ENCODE measurements around the gene CWF19L1.
"Not testable (repeated sequence)": the region's sequence is repeated elsewhere in the genome, so short reads cannot be mapped to it uniquely, and the experiment has no call there.

CWF19L1 gene

DNA sequence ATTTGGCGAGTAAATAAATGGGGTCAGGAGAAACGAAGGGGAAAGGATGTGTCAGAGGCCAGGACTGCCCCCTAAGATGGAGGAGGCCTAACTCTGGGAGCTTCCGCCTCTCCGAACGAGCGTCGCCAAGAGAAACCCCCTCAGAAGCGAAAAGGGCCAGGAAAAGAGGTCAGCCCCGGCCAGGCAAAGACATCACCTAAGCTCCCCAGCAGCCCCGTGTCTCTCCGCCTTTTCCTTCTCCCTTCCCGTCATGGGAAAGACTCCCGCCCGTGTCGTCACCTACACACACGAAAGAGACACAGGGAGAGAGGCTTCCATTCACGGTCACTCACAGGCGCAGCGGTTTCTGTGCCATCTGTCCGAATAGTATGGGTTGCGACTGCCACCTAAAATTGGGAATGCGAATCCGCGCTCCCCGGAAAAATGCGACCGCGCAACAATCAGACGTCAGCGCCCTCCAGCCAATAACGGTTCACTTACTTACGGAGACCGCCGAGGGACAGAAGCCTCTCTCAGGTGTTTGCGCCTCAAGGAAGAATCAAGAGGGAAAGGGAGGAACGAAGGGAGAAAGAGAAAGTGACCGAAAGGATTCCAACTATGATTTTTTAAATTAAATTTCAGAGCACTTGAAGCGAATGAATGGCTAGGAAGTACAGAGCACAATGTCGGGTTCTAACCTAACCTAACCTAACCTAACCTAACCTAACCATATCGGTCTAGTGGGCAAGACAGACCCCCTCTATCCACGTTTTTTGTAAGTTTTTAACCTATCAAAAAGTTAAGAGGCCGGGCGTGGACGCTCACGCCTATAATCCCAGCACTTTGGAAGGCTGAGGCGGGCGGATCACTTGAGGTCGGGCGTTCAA is at the start of gene CWF19L1:
Gene CWF19L1 (minus strand): TSS at position 400 of the 866 bp plus-strand sequence. CDS start 45 bp downstream, at position 355.
- peak; percentile 41 for DNase-seq

DNA sequence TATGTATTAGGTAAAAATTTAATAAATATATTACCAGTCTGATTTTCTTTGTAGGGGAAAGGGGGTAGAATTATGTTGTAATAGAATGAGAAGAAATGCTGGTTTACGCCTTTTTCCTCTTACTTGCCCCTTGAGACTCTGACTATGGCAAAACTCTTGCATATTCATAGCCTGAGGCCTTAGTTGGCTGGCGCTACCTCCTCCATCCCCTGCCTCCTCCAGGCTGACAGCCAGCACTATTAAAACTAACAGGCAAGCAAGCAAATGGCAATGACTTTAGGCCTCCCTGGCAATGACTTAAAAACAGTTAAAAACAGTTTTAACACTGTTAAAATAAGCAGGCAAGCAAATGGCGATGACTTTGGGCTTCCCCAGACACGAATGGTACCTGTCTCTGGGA is 48.2 kb upstream of the CWF19L1 start:
- DNase-seq: no peak

DNA sequence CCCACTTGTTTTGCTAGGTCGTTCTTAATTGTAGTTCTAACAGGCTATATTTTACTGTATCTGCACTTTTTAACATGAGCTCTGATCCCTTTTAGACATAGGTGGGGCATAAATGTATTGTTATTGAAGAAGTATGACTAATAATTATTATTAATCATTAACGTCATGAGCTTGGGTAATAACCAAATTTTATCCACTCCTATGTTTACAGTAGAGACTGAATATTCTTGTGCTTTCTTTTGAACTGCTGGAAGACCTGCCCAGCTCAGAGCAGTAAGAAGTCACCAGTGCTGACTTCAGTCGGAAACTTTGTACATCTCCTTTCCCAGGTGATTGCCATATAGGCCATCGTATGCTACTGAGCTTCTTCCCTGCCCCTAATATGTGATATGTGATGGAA is 43.9 kb upstream of the CWF19L1 start:
- no peak for DNase-seq

DNA sequence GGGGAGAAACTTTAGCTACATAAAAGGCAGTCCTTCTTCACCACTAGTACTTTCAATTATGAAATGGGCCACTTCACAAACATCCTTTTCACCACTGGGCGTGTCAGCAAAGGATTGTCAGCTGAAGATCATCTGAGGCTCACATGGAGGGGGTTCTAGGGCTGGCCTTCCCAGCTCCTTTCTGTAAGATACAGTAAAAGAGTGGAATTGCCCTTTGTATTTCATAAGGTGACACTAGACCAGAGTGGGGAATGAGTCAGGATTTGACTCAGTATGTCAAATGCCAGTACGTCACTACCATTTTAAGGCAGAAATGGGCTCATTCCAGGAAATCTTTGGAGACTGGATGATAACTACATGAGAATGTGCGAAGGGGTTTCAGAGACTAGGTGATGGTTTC is 40.2 kb upstream of the CWF19L1 start:
- no peak for DNase-seq

DNA sequence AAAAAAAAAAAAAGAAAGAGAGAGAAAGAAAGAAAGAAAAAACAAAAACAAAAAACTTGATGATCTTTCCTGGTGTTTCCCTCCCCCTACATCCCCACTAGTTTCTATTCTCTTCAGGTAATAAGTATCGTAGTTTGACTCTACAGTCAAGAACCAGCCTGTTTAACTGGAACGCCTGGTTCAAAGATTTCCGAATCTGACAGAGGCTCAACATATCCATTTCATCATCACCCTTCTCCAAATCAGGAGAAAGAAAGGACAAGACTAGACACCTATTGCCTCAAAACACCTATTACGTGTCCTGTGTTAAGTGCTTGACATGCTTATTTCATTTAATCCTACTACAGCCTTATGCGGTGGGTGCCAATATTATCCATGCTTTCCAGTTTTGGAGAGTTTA is 39.4 kb upstream of the CWF19L1 start:
- no peak for DNase-seq

DNA sequence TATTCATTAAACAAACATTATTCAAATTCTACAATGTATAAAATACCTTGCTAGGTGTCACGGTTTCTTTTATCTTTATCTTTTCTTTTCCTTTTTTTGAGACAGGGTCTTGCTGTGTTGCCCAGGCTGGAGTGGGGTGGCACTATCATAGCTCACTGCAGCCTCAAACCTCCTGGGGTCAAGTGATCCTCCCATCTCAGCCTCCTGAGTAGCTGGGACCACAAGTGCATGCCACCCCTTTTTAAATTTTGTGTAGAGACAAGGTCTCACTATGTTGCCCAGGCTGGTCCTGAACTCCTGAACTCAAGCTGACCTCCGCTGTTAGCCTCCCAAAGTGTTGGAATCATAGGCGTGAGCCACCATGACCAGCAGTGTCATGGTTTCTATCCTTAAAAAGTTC is 37.0 kb upstream of the CWF19L1 start:
- no peak for DNase-seq

DNA sequence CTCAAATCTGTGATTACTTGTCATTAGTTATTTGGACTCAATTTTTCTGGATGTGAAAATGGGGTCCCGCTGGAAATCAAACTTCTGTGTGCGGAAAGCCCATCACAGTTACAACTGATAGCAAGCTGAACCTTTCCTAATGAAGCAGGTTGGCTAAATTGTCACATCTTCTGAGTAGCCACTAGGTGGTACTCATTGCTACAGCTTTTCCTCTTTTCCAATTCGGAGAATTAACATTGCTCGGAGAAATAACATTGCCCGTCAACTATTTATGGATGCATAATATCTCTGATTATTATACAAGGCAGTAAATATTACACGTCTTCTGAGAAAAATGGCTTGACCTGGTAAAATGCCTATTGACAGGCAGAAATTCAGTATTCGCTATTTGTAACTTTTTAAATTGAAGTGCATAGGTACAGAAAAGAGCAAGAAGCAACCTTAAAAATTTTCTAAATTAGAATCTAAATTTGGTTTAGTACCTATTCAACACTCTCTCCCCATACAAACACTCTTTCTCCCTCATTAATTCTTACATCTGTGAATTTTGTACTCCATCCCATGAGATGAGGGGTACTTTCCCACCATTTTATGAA is 36.4 kb upstream of the CWF19L1 start:
- no peak for DNase-seq

DNA sequence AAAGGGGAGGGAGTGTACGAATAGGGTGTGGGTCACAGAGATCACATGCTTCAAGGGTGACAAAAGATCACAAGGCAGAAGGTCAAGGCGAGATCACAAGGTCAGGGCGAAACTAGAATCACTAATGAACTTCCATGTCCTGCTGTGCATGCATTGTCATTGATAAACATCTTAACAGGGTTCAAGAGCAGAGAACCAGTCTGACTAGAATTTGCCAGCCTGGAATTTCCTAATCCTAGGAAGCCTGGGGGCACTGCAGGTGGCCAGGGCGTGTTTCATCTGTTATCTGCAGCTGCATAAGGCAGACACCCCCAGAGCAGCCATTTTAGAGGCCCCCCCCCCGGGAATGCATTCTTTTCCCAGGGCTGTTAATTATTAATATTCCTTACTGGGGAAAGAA is 33.7 kb upstream of the CWF19L1 start:
- DNase-seq: not testable (repeated sequence)

DNA sequence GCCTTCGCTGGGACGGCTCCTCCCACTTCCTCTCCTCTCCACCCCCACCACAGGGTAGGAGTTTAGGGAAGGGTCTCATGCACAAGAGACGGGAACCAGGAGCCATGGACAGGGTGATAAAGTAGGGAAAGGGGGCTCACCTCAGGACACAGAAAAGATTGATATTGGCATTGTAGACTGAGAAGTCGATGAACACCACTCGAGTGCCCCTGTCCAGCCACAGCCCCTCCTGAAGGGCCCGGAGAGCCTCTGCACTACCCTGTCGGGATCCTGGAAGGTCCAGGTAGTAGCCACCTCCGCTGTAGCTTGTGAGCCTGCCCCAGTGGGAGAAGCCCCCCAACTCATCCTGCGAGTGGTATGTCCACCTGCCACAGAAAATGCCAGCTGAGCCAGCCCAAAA is 29.8 kb upstream of the CWF19L1 start:
- no peak for DNase-seq

DNA sequence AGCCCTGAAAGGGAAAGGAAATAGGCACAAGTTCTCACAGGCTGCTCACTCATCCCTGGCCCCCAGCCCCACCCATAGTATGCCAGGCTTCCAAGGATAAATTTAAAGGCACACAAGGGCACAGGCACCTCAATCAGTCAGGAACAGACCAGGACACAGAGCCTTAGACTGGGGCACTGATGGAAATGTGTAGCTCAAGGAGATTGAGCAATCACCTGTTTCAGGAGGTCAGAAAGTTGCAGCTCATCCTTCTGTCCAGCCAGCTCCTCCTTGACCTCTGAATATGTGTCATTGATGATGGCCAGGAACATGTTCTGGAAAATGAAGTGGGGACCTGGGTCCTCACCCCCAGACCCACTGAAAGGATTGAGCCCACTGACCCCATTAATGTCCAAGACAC is 25.6 kb upstream of the CWF19L1 start:
- no peak for DNase-seq

DNA sequence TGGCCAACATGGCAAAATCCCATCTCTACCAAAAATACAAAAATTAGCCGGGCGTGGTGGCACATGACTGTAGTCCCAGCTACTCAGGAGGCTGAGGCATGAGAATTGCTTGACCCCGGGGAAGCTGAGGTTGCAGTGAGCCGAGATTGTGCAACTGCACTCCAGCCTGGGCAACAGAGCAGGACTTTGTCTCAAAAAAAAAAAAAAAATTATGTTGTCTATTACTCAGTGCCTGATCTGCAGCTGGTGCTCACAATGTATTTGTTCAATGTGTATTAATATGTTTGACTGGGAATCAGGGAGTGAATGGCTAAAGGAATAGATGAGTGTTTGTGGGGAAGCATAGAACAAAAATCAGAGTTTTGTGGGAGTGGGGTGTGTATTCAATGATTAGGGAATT is 24.9 kb upstream of the CWF19L1 start:
- DNase-seq: not testable (repeated sequence)

DNA sequence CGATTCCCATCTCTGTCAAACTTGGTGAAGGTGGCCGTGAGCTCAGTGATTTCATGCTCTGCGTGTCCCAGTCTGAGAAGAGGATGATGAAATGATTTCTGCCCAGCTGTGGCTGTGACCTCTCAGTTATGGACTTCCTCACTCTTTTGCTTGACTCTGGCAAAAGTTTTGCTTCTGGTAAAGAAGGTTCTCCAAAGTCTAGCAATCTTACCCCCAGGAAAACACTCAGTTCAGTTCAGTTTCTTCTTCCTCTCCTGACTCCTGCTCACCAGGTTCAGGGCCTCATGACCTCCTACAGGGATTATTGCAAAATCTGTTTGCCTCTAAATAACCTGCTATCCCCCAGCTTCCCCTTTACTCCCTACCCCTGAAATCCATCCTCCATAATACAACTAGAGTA is 23.9 kb upstream of the CWF19L1 start:
- DNase-seq: no peak

DNA sequence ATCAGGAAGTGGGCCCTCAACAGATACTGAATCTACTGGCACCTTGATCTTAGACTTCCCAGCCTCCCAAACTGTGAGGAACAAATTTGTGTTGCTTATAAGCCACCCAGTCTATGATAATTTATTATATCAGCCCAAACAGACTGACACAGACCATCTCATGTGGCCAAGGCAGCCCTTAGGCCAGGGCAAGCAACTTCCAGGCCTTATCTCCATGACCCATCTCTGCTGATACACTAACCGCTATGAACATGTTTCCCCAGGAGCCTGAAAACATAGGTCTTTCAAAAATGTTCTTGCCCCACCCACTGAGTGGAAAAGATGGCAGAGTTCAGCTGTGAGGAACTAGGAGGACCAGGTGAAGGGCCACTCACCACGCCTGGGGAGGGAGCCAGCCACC is 22.2 kb upstream of the CWF19L1 start:
- DNase-seq: no peak

DNA sequence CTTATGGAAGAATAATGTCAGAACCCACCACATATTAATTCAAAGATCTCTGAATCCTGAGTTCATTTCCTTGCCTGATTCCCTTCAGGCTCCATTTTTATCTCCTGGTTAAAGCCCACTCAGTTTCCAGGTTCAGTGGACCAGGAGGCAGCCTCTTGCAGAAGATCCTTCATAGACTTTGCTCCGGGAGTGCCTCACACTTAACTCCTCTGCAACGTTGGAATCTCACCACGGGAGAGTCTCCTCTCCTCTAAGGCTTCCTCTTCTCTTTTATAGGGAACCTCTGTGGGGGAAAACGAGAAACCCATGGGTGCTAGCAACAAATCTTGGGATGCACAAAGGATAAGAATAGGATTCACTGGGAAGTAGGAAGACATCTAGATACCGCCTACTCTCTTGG is 20.8 kb upstream of the CWF19L1 start:
- DNase-seq: no peak

DNA sequence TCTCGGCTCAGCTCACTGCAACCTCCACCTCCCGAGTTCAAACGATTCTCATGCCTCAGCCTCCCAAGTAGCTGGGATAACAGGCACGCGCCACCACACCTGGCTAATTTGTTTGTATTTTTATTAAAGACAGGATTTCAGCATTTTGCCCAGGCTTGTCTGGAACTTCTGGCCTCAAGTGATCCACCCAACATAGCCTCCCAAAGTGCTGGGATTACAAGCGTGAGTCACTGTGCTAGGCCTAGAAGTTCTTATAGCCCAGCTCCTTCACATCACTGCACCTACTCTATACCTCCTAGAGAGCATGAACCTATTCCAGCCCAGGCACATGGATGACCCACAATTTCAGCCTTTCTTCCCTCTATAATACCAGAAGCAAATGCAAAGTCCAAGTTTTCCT is 20.3 kb upstream of the CWF19L1 start:
- DNase-seq: no peak

DNA sequence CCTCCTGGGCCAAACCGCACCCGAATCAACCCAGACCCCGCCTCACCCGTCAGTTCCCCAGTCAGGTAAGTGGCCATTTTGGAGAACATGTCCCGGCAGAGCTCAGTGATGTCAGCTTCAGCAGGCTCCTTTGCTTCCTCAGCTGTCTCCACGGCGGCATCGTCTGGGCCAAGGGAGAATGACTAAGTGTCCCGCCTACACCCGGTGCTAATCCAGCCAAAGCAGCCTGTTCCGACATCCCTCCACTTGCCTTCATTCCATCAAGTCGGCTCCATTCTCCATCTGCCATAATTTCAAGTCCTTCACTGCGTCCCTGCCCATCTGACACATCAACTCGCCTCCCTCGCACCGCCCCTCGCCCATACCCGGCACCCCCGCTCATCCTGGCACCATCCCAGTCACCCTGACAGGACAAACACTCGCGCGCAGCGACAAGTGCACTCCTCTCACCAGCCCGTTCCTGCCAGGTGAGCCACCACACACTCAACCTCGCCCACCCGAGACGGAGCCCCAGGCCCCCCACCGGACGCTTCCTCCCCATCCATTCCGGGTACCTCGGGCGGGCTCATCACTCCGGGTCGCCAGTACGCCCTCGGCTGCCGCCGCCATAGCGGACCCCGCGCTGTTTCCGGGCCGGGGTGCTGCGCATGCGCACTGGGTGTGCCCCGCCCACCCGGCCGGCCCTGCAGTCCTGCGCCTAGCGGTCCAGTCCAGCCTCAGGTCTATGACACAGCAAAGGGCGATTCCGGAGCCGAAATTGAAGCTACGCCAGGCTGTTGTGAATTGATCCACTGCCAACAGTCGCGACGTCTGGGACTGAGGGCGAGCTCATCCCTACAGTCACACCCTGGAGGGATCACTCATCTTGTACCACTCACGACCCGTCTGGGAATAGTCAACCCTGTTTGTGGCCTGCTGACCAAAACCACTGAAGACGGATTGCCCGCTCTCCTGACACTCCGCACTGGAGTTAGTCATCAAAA is 18.9 kb upstream of the CWF19L1 start, which contains the start of gene BLOC1S2:
Gene BLOC1S2 (minus strand): TSS at position 630 of the 983 bp plus-strand sequence. CDS start 21 bp downstream, at position 609.
- DNase-seq: peak; percentile 14

DNA sequence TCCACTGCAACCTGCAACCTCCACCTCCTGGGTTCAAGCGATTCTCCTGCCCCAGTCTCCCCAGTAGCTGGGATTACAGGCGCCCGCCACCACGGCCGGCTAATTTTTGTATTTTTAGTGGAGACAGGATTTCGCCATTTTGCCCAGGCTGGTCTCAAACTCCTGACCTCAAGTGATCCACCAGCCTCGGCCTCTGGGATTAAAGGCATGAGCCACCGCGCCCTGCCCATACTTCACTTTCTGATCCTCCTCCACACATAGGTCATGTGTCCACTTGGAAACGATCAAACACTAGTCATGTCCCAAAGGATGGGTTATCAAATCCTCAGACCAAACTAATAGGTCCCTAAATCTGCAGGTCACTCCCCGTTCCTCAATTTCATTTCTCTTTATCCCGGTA is 17.9 kb upstream of the CWF19L1 start:
- DNase-seq: not testable (repeated sequence)

DNA sequence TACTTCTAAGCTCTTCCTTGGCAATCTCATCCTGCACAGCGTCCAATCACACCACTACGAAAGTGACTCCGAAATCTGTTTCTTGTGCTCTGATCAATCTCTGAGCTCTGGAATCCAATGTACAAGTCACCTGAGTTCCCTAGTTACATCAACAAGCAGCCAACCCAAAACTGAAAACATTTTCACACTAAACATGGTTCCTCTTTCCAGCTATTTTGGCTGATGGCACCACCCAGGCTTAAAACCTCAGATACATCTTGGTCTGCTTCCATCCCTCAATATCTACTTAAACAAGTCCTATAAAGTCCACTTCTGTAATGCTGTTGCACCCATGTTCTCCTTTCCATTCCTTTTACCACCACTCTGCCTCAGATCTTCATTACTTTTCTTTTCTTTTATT is 15.5 kb upstream of the CWF19L1 start:
- DNase-seq: no peak

DNA sequence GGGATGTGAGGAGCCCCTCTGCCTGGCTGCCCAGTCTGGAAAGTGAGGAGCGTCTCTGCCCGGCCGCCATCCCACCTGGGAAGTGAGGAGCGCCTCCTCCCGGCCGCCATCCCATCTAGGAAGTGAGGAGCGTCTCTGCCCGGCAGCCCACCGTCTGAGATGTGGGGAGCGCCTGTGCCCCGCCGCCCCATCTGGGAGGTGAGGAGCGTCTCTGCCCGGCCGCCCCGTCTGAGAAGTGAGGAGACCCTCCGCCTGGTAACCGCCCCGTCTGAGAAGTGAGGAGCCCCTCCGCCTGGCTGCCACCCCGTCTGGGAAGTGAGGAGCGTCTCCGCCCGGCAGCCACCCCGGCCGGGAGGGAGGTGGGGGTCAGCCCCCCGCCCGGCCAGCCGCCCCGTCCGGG is 9.5 kb upstream of the CWF19L1 start:
- not testable (repeated sequence) for DNase-seq

DNA sequence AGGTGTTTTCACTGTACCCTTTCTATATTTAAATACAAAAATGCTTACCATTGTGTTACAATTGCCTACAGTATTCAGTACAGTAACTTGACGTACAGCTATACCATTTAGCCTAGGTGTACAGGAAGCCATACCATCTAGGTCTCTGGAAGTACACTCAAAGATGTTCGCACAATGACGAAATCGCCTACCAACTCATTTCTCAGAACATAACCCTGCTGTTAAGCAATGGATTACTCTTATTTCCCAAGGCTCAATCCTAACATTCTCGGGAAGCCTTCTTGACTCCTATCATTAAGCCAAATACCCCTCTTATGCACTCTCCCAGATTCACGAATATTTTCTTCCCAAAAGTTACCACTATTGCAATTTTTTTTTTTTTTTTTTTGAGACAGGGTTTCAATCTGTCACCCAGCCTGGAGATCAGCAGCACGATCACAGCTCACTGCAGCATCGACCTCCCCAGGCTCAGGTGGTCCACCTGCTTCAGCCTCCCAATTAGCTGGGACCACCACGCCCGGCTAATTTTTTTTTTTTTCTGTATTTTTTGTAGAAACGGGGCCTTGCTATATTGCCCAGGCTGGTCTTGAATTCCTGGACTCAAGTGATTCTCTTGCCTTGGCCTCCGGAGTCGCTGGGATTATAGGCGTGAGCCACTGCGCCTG is 1.5 kb downstream of the CWF19L1 start:
- no peak for DNase-seq

DNA sequence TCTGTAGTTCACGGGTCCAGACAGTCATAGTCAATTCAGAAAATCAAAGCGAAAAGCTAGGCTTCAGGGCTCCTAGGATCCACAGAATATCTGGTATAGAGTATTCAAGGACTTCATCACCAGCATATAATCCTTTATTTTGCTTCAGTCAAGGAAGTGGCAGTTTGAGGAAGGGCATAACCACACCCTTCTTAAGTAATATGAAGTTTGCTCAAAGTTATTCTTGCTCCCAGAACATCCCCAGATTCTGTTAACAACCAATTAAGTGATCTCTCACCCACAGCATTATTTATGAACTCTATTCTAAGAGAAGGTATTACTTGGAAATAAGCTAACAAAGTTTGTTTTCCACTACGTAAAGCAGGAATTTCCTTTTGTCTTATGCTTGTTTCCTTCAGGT is 13.2 kb downstream of the CWF19L1 start:
- DNase-seq: no peak

DNA sequence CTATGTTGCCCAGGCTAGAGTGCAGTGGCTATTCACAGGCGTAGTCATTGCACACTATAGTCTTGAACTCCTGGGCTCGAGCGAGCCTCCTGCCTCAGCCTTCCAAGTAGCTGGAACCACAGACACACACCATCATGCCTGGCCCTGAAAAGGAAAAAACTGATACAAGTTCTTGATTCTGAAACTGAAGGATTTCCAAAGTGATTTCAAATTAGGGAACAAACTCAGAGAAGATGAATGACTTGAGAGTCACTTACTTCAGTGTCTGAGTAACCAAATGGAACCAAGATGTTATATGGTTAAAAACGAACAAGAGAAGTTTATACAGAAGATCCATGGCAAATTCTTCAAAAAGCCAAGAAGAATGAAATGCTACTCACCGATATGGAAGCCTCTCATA is 14.4 kb downstream of the CWF19L1 start:
- no peak for DNase-seq

DNA sequence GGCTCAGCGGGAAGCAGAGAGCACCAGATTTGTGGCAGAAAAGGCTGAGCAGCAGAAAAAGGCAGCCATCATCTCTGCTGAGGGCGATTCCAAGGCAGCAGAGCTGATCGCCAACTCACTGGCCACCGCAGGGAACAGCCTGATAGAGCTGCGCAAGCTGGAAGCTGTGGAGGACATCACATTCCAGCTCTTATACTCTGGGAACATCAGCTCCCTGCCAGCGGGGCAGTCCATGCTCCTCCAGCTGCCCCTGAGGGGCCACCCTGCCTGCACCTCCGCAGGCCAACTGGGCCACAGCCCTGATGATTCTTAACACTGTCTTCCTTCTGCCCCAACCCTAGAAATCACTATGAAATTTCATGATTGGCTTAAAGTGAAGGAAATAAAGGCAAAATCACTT is 18.6 kb downstream of the CWF19L1 start:
- no peak for DNase-seq
